GM21360 (cell line): ENCODE measurements around the gene RNASEH1.
"Not testable (repeated sequence)": the region's sequence is repeated elsewhere in the genome, so short reads cannot be mapped to it uniquely, and the experiment has no call there.

ENCODE experiments used
- ATAC-seq: cut with Tn5 transposase; IDR thresholded peaks from one replicate; pipeline ENCODE4 v1.9.1; 2021; ENCODE audit warnings: mild to moderate bottlenecking, moderate library complexity; ENCODE audit not compliant: unreplicated experiment

RNASEH1 gene

GRCh38 chr2:3594493-3595281, 36.6 kb upstream of the RNASEH1 start, which contains the start of gene COLEC11:
Gene COLEC11, plus strand, starts transcription at chr2:3595112. Its CDS starts 9,229 bp downstream, at chr2:3604341.
- ATAC-seq, result no peak

GRCh38 chr2:3589086-3589485, 31.0 kb upstream of the RNASEH1 start:
- ATAC-seq, result no peak

- no peak for ATAC-seq
Observed at GRCh38 chr2:3588084-3588483, 30.0 kb upstream of the RNASEH1 start.

GRCh38 chr2:3587432-3587831, 29.3 kb upstream of the RNASEH1 start:
- ATAC-seq, result no peak

- ATAC-seq, result no peak
Observed at GRCh38 chr2:3587021-3587420, 28.9 kb upstream of the RNASEH1 start.

- ATAC-seq, result no peak
Observed at GRCh38 chr2:3586220-3586619, 28.1 kb upstream of the RNASEH1 start.

GRCh38 chr2:3585261-3586109, 27.4 kb upstream of the RNASEH1 start:
- ATAC-seq, result no peak

GRCh38 chr2:3584608-3585260, 26.6 kb upstream of the RNASEH1 start:
- ATAC-seq, result no peak

GRCh38 chr2:3584076-3584475, 25.9 kb upstream of the RNASEH1 start:
- no peak for ATAC-seq

- no peak for ATAC-seq
Observed at GRCh38 chr2:3581367-3582262, 23.5 kb upstream of the RNASEH1 start.

- ATAC-seq, result no peak
Observed at GRCh38 chr2:3580449-3580848, 22.3 kb upstream of the RNASEH1 start.

- ATAC-seq, result no peak
Observed at GRCh38 chr2:3578987-3579386, 20.9 kb upstream of the RNASEH1 start.

- not testable (repeated sequence) for ATAC-seq
Observed at GRCh38 chr2:3576263-3576630, 18.1 kb upstream of the RNASEH1 start.

GRCh38 chr2:3575534-3576262, 17.6 kb upstream of the RNASEH1 start:
- ATAC-seq, result peak; percentile 9

- ATAC-seq, result no peak
Observed at GRCh38 chr2:3574155-3574554, 16.0 kb upstream of the RNASEH1 start.

GRCh38 chr2:3572620-3573019, 14.5 kb upstream of the RNASEH1 start:
- ATAC-seq, result no peak

- ATAC-seq, result no peak
Observed at GRCh38 chr2:3571284-3571683, 13.2 kb upstream of the RNASEH1 start.

GRCh38 chr2:3569656-3570055, 11.5 kb upstream of the RNASEH1 start:
- ATAC-seq, result not testable (repeated sequence)

- ATAC-seq, result no peak
Observed at GRCh38 chr2:3566806-3567205, 8.7 kb upstream of the RNASEH1 start.

GRCh38 chr2:3565117-3565516, 7.0 kb upstream of the RNASEH1 start:
- ATAC-seq, result no peak
